HEK293 (cell line): ENCODE measurements around the gene ABCE1.

Source experiments
- KLF9 ChIP-seq: fragments of 450-650 bp; formaldehyde crosslinking; IDR thresholded peaks from 2 replicates; pipeline ENCODE4 v1.5.1; 2016; ENCODE audit warnings: missing biosample characterization, missing genetic modification characterization, low read depth
- SP2 ChIP-seq: fragments of 450-650 bp; formaldehyde crosslinking; IDR thresholded peaks from 2 replicates; pipeline ENCODE4 v1.5.1; 2016; ENCODE audit warnings: missing biosample characterization, missing genetic modification characterization
- ZBTB7A ChIP-seq: fragments of 450-650 bp; formaldehyde crosslinking; IDR thresholded peaks from 2 replicates; pipeline ENCODE4 v1.5.1; 2016; ENCODE audit warnings: low read depth, missing biosample characterization, missing genetic modification characterization
- ZNF138 ChIP-seq: fragments of 450-650 bp; formaldehyde crosslinking; IDR thresholded peaks from 2 replicates; pipeline ENCODE4 v1.5.1; 2016; ENCODE audit warnings: missing biosample characterization, missing genetic modification characterization, borderline replicate concordance
- ZNF391 ChIP-seq: fragments of 450-650 bp; formaldehyde crosslinking; IDR thresholded peaks from 2 replicates; pipeline ENCODE4 v1.5.1; 2016; ENCODE audit warnings: low read depth, missing biosample characterization, missing genetic modification characterization, borderline replicate concordance
- ZNF571 ChIP-seq: fragments of 450-650 bp; formaldehyde crosslinking; IDR thresholded peaks from 2 replicates; pipeline ENCODE4 v1.5.0; 2017; ENCODE audit warnings: missing biosample characterization, missing genetic modification characterization
- ZNF658 ChIP-seq: fragments of 450-650 bp; formaldehyde crosslinking; IDR thresholded peaks from 2 replicates; pipeline ENCODE4; 2016; ENCODE audit warnings: missing biosample characterization, missing genetic modification characterization
- ZNF747 ChIP-seq: fragments of 450-650 bp; formaldehyde crosslinking; IDR thresholded peaks from 2 replicates; pipeline ENCODE4 v1.5.1; 2016; ENCODE audit warnings: missing biosample characterization, missing genetic modification characterization
- TF ChIP-seq, protein P1 (sequence below): fragments of 450-650 bp; formaldehyde crosslinking; IDR thresholded peaks from 2 replicates; pipeline ENCODE4 v1.5.1; 2016; ENCODE audit warnings: missing biosample characterization, missing genetic modification characterization
- TF ChIP-seq, protein P2 (sequence below): fragments of 450-650 bp; formaldehyde crosslinking; IDR thresholded peaks from 2 replicates; pipeline ENCODE4 v1.5.1; 2017; ENCODE audit warnings: missing biosample characterization, missing genetic modification characterization
- TF ChIP-seq, protein P3 (sequence below): fragments of 450-650 bp; formaldehyde crosslinking; IDR thresholded peaks from 2 replicates; pipeline ENCODE4 v1.5.1; 2016; ENCODE audit warnings: missing biosample characterization, missing genetic modification characterization
- TF ChIP-seq, protein P4 (sequence below): fragments of 450-650 bp; formaldehyde crosslinking; IDR thresholded peaks from 2 replicates; pipeline ENCODE4 v1.5.1; 2016; ENCODE audit warnings: missing biosample characterization, missing genetic modification characterization

DNA sequence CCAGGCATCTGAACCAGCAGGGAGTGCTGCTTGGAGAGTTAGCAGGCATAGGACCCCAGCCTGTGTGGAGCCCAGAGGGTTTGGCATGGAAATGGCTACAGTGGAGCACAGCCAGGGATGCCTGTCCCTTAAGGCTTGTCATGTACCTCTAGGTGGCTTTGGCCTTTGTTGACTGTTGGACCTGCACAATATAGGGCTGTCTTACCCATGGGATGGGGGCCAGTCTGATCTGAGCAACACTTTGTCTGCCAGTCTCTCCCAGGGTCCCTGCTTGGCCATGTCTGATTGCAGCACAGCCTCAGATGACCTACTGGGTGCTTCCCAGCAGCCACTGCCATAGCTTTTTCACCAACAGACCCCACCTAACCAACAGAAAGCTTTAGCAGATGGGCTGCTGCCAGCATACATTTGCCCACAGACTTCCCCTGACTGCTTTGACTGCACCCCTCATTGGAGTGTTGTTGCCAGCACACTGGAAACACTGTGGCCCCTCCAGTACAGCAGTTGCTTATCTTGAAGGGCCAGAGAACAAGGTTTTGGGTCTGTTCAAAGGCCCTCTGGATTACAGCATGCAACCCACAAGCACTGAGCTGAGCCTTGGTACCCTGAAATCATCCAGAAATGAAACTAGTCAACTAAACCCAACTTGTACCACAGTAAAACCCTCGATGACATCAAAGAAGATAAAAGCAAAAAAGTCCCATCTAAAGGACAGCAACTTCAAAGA is 22.2 kb upstream of the ABCE1 start:
- TF ChIP-seq, protein P1, sequence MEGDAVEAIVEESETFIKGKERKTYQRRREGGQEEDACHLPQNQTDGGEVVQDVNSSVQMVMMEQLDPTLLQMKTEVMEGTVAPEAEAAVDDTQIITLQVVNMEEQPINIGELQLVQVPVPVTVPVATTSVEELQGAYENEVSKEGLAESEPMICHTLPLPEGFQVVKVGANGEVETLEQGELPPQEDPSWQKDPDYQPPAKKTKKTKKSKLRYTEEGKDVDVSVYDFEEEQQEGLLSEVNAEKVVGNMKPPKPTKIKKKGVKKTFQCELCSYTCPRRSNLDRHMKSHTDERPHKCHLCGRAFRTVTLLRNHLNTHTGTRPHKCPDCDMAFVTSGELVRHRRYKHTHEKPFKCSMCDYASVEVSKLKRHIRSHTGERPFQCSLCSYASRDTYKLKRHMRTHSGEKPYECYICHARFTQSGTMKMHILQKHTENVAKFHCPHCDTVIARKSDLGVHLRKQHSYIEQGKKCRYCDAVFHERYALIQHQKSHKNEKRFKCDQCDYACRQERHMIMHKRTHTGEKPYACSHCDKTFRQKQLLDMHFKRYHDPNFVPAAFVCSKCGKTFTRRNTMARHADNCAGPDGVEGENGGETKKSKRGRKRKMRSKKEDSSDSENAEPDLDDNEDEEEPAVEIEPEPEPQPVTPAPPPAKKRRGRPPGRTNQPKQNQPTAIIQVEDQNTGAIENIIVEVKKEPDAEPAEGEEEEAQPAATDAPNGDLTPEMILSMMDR, result no peak
- TF ChIP-seq ZBTB7A (tag by site-specific recombination), result no peak
- TF ChIP-seq ZNF571, result no peak
- TF ChIP-seq, protein P2, sequence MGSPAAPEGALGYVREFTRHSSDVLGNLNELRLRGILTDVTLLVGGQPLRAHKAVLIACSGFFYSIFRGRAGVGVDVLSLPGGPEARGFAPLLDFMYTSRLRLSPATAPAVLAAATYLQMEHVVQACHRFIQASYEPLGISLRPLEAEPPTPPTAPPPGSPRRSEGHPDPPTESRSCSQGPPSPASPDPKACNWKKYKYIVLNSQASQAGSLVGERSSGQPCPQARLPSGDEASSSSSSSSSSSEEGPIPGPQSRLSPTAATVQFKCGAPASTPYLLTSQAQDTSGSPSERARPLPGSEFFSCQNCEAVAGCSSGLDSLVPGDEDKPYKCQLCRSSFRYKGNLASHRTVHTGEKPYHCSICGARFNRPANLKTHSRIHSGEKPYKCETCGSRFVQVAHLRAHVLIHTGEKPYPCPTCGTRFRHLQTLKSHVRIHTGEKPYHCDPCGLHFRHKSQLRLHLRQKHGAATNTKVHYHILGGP (tag by site-specific recombination), result no peak
- no peak for TF ChIP-seq ZNF747 (tag by site-specific recombination)
- TF ChIP-seq, protein P3, sequence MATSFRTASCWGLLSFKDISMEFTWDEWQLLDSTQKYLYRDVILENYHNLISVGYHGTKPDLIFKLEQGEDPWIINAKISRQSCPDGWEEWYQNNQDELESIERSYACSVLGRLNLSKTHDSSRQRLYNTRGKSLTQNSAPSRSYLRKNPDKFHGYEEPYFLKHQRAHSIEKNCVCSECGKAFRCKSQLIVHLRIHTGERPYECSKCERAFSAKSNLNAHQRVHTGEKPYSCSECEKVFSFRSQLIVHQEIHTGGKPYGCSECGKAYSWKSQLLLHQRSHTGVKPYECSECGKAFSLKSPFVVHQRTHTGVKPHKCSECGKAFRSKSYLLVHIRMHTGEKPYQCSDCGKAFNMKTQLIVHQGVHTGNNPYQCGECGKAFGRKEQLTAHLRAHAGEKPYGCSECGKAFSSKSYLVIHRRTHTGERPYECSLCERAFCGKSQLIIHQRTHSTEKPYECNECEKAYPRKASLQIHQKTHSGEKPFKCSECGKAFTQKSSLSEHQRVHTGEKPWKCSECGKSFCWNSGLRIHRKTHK (tag by site-specific recombination), result no peak
- TF ChIP-seq ZNF658 (tag by site-specific recombination), result no peak
- TF ChIP-seq, protein P4, sequence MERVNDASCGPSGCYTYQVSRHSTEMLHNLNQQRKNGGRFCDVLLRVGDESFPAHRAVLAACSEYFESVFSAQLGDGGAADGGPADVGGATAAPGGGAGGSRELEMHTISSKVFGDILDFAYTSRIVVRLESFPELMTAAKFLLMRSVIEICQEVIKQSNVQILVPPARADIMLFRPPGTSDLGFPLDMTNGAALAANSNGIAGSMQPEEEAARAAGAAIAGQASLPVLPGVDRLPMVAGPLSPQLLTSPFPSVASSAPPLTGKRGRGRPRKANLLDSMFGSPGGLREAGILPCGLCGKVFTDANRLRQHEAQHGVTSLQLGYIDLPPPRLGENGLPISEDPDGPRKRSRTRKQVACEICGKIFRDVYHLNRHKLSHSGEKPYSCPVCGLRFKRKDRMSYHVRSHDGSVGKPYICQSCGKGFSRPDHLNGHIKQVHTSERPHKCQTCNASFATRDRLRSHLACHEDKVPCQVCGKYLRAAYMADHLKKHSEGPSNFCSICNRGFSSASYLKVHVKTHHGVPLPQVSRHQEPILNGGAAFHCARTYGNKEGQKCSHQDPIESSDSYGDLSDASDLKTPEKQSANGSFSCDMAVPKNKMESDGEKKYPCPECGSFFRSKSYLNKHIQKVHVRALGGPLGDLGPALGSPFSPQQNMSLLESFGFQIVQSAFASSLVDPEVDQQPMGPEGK (tag by site-specific recombination), result no peak
- no peak for TF ChIP-seq KLF9 (tag by site-specific recombination)
- TF ChIP-seq ZNF391 (tag by site-specific recombination), result no peak
- TF ChIP-seq ZNF138 (tag by site-specific recombination), result no peak
- no peak for TF ChIP-seq SP2
